CD4-positive, alpha-beta T cell treated with Interleukin-4 for 1 hour (primary cell): ENCODE data around the gene FNDC3B.
"Not testable (repeated sequence)": the region's sequence is repeated elsewhere in the genome, so short reads cannot be mapped to it uniquely, and the experiment has no call there.

ENCODE experiments used
- DNase-seq, 2 donors: peaks; one replicate each; pipeline ENCODE4 v3.0.0-alpha.2; 2020 to 2022

The FNDC3B gene

DNA sequence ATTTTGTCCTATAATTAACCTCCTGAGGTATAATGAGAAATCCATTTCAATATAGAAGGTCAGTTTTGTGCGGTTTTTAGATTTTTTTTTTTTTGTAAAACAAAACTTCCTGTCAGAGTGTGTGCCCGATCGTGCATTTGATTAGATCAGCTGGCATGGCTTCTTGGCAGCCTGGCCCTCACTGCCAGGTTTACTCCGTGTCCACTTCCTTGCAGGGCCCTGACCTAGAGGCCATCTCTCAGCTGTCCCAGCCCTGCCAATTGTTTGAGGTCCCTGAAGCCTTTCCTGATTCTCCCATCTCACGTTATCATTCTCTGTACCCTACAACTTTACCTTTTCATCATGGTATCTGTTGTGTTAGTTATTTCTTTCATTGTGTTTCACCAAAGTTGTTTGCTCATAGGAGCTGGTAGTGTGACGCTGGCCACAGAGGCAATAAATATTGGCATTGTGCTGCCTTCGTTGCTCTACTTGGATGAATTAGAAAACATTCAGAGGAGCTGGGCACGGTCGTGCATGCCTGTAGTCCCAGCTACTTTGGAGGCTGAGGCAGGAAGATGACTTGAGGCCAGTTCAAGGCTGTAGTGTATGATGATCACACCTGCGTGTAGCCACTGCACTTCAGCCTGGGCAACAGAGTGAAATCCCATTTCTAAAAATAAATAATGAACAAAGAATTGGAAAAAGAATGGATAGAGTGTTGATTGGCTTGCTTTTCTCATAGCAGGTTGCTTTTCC lies 206.9 kb downstream of the FNDC3B start:
- no peak for DNase-seq

- no peak for DNase-seq
Measured at GRCh38 chr3:172247525-172248274, 208.3 kb downstream of the FNDC3B start.

- DNase-seq: no peak
Measured at GRCh38 chr3:172249039-172249438, 209.7 kb downstream of the FNDC3B start.

DNA sequence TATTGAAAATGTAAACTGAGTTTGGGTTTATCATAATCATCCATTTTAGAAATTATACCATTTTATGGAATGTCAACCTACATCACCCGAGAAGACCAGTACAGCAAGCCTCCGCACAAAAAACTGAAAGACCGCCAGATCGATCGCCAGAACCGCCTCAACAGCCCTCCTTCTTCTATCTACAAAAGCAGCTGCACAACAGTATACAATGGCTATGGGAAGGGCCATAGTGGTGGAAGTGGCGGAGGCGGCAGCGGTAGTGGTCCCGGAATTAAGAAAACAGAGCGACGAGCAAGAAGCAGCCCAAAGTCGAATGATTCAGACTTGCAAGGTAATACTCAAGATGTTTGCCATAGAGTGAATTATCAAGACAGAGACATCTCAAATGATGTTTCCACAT lies 211.8 kb downstream of the FNDC3B start:
- DNase-seq: no peak

GRCh38 chr3:172253200-172253599 lies 213.8 kb downstream of the FNDC3B start:
- DNase-seq: no peak

DNA sequence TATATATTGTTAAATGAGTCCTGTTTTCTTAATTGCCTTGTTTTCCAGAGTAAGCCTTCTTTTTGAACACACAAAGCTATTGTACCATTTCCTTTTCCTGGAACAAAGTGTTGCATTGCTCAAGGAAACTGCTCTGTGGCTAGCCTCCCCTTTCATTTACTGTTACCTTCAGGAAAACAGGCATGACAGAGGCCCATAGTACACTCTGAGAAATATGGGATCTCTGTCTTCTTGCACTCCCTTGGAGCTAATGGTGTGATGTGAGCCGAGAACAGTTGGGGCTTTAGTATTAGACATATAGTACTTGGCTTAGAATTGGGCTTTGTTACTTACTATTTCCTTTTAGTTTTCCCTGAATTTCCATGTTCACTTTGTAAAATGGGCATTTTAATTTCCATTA lies 215.2 kb downstream of the FNDC3B start:
- no peak for DNase-seq

GRCh38 chr3:172255321-172255720 lies 215.9 kb downstream of the FNDC3B start:
- DNase-seq: not testable (repeated sequence)

- no peak for DNase-seq
Measured at GRCh38 chr3:172256101-172256734, 216.8 kb downstream of the FNDC3B start.

DNA sequence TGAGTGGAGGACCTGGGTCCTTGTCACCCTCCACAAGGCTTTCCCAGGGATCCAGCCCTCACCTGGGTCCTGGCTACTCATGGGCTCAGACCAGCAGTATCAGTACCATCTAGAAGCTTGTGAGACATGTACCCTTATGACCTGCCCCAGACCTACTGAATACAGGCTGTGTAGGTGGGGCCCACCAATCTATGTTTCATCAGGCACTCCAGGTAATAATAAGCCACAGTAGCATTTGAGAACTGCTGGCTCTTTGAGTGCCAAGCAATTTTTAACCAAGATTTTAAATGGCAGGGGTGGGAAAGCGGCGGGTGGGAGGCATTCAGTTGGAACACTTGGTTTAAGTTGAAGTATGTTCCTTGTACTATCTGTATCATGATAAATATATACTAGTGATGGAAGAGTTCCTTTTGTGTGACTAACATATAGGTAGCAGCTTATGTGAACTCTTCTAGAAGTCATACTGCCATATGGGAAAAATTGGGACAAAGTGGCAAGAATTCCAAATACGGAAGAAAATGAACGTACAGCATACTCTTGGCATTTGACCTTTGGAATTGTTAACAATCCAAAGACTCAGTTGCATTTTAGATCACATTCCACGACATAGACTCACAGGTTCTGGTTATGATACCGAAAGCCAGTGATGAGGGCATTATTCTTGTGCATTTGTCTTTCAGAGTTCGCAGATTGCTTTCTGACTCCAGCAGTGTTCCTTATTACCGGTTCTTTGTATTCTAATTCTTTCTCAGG lies 218.4 kb downstream of the FNDC3B start:
- DNase-seq: no peak

- no peak for DNase-seq
Measured at GRCh38 chr3:172258624-172259023, 219.2 kb downstream of the FNDC3B start.

- DNase-seq: no peak
Measured at GRCh38 chr3:172259111-172259541, 219.7 kb downstream of the FNDC3B start.

- DNase-seq: no peak
Measured at GRCh38 chr3:172259726-172260248, 220.4 kb downstream of the FNDC3B start.

GRCh38 chr3:172260381-172260780 lies 221.0 kb downstream of the FNDC3B start:
- DNase-seq: no peak

GRCh38 chr3:172261054-172261453 lies 221.7 kb downstream of the FNDC3B start:
- DNase-seq: no peak

GRCh38 chr3:172262991-172263608 lies 223.7 kb downstream of the FNDC3B start:
- no peak for DNase-seq

DNA sequence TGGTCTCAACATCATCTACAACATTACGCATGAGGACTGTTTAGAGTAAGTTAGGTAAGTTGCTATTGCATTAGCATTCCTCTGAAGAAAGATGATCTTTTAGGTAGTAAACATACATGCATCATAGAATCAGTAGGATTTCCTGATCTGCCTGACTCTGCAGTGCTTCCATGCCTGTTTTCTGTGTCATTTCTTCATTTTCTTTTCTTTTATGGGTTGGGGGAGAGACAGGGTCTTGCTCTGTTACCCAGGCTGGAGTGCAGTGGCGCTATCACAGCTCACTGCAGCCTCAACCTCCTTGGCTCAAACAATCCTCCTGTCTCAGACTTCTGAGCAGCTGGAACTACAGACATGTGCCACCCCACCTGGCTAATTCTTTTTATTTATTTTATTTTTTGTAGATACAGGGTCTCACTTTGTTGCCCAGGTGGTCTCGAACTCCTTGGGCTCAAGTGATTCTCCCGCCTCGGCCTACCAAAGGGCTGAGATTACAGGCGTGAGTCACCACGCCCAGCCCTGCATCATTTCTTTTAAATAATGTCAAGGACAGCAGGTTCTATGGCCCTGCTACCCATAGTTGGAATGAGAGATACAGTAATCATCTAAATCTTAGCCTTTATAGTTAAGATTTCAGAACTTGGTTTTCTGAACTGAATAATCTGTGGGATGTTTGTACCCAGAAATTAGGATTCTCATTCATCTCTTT lies 224.6 kb downstream of the FNDC3B start:
- no peak for DNase-seq

DNA sequence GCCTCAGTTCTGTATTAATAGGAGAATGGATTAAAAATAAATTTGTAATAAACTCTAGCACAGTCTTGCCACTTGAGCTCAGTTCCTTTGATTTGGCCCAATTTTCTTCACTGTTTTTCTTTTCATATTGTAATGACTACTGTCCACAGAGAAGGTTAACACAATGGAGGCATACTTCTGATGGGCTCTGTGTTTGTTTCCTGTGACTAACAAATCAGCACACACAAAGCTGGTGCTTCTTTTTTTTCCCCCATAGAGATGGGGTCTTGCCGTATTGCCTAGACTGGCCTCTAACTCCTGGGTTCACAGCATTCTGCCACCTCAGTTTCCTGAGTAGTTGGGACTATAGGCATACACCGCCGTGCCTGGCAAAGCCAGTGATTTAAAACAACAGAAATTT lies 226.7 kb downstream of the FNDC3B start:
- no peak for DNase-seq

DNA sequence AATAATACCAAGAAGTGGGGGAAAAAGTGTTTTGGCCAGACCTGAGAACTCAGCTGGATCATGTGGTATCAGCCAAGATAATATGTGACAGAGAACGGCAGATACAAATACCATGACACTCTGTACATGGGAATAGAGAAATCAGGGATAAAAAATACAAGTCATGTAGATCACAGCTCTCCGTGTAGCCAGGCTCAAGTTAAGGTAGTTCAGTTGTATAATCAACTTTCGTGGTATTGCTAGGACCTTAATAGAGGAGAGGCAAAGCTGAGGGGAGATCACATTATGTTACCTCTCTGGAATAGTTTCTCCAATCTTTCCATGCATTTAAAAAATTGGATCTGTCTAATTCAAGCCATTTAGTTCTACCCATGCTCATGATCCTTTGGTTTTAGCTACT lies 229.0 kb downstream of the FNDC3B start:
- no peak for DNase-seq

DNA sequence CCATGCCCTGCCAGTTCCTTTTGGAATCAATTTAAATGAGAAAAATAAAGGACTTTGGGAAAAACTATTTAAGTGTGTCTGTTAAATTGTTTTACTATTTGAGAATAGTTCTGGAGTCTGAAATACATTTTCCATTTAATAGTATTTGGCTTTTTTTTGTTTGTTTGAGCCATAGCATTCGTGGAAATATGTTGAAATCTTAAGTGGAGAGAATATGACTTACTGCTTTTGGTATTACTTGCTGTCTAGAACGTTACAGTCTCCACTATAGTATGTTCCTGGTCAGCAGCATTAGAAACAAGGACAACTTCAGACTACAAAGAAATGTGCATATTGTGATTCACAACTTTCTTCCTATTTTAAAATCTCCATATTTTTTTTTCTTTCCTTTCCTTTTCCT lies 229.5 kb downstream of the FNDC3B start:
- no peak for DNase-seq

GRCh38 chr3:172270557-172271166 lies 231.3 kb downstream of the FNDC3B start:
- no peak for DNase-seq

- DNase-seq: no peak
Measured at GRCh38 chr3:172271386-172271976, 232.1 kb downstream of the FNDC3B start.
